Head of caudate nucleus (tissue), 42 donors: ENCODE measurements around the gene MILR1.
"Not testable (repeated sequence)": the region's sequence is repeated elsewhere in the genome, so short reads cannot be mapped to it uniquely, and the experiment has no call there.

ENCODE experiments used
- DNase-seq, 42 donors: peaks; one replicate each; pipeline versions ENCODE4 v3.0.0 to v3.0.0-alpha.2; 2020 to 2021; ENCODE audit warnings: mixed read lengths in 7 of 42
- intact Hi-C: fragments of 100-400 bp; cut with DNase I; formaldehyde crosslinking; loops from one replicate; pipeline ENCODE4 v1.15.0; 2022

MILR1 gene

GRCh38 chr17:64424324-64424849, 24.5 kb upstream of the MILR1 start:
- no peak for DNase-seq
- intact Hi-C loops, result no loop called here

GRCh38 chr17:64425191-64425590, 23.7 kb upstream of the MILR1 start:
- intact Hi-C loops, result no loop called here
- no peak for DNase-seq

GRCh38 chr17:64426596-64426995, 22.3 kb upstream of the MILR1 start:
- intact Hi-C loops, result no loop called here
- DNase-seq, result no peak

GRCh38 chr17:64428406-64428805, 20.5 kb upstream of the MILR1 start:
- intact Hi-C loops, result no loop called here

DNA sequence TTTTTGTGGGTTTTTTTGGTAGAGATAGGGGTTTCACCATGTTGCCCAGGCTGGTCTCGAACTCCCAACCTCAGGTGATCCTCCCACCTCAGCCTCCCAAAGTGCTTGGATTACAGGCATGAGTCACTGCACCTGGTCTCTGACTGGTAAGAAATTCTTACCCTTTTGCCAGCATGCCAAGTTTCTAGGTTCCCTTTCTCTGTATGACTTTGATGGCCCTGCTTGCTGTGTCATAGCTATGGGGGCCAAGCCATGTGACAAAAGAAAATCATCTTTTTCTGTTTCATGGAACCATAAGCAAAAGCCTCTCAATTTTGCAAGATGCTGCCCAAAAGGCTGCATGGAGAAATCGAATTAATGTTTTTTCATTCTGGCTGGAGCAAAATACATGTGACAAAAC, 18.9 kb upstream of the MILR1 start:
- DNase-seq, intact Hi-C loops: not testable (repeated sequence)

More at GRCh38 chr17:64428406-64428805, 20.5 kb upstream of the MILR1 start:
- DNase-seq, result no peak

GRCh38 chr17:64431534-64431933, 17.4 kb upstream of the MILR1 start:
- intact Hi-C loops, result no loop called here
- no peak for DNase-seq

GRCh38 chr17:64437944-64438525, 10.9 kb upstream of the MILR1 start:
- DNase-seq, result no peak
- intact Hi-C loops, result no loop called here

DNA sequence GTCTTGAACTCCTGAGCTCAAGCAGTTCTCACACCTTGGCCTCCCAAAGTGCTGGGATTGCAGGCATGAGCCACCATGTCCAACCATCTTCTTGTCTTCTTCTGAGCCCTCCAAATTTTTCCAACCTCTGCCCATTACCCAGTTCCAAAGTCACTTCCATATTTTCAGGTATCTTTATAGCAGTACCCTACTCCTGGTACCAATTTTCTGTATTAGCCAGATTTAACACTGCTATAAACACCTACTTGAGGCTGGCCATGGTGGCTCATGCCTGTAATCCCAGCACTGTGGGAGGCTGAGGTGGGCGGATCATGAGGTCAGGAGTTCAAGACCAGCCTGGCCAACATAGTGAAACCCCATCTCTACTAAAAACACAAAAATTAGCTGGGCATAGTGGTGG, 9.4 kb upstream of the MILR1 start:
- intact Hi-C loops, DNase-seq: not testable (repeated sequence)

DNA sequence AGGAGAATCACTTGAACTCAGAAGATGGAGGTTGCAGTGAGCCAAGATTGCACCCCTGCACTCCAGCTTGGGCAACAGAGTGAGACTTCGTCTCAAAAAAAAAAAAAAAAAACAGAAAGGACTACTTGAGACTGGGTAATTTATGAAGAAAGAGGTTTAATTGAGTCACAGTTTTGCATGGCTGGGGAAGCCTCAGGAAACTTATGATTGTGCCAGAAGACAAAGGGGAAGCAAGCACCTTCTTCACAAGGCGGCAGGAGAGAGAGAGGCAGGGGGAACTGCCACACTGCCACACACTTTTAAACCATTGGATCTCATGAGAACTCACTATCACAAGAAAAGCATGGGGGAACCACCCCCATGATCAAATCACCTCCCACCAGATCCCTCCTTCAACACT, 9.0 kb upstream of the MILR1 start:
- no peak for DNase-seq
- intact Hi-C loops, result no loop called here

DNA sequence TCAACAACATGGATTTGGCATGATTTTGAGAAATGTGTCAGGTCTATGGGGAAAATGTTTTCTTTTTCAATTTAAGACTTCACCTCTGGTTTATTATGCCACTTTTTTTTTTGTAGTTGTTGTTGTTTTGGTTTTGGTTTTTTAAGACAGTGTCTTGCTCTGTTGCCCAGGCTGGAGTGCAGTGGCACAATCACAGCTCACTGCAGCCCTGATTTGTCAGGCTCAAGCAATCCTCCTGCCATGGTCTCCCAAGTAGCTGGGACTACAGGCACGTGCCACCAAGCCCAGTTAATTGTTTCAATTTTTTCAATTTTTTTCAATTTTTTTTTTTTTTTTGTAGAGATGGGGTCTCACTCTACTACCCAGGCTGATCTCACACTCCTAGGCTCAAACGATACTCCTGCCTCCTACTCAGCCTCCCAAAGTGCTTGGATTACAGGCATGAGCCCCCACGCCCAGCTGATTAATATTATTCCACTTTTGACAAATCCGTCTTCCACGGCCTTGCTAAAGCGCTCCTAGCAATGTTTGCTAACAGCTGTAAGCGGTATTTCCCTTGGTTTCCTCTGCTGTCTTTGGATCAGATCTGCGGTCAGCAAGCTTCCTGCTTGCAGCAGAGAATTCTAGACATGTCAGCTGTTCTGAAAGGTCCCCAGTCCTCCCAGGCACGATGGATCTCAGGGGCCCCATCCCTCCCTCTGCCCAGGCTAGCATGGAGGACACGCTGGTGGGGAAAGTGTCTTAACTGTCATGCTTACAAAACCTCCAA, 7.0 kb upstream of the MILR1 start:
- DNase-seq, result peak in 29 of 42 donors; percentile 7 to 51 (median 31)
- intact Hi-C loops, result no loop called here

DNA sequence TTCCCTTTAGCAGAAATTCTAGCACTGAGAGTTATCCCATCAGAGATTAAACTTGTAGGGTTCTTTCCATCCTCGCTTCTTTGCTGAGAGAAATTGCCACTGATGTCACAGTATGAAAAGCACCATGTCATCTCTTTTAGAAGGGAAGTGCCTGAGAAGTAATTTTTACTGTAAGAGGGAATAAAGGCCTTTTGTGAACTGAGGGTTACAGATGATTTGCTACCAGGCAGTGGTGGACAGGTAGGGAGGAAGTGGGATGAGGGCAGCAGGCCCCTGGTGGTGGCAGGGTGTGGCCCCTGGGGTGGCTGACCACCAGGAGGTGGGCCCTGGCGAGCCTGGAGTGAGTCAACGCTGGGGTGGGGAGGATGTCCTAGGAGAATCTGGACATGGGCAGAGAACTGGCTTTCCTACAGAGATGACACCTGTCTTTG, 6.4 kb upstream of the MILR1 start:
- DNase-seq, result peak in 1 of 42 donors; percentile 18
- intact Hi-C loops, result no loop called here

- DNase-seq, result no peak
- intact Hi-C loops, result no loop called here
Measured at GRCh38 chr17:64443086-64443760, 5.7 kb upstream of the MILR1 start.

GRCh38 chr17:64447526-64447925, 1.4 kb upstream of the MILR1 start:
- intact Hi-C loops, result no loop called here
- no peak for DNase-seq

DNA sequence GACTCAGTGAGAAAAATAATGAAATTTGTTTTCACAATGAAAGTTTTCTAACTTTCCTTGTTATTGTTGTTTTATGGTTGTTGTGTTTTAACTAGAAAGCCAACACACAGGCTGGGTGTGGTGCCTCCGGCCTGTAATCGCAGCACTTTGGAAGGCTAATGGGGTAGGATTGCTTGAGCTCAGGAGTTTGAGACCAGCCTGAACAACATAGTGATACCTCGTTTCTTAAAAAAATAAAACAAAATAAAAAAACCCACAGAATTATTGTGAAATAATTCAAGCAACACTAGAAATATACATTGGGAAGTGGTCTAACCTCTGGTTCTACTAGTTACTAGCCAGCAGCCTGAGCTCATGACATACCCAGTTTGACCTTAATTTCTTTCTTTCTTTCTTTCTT, 630 bp downstream of the MILR1 start:
- intact Hi-C loops, result no loop called here

GRCh38 chr17:64455993-64456885, 7.3 kb downstream of the MILR1 start:
- no peak for DNase-seq
- intact Hi-C loops, result no loop called here

More for the DNA sequence above, 630 bp downstream of the MILR1 start:
- DNase-seq, result no peak

- no peak for DNase-seq
- intact Hi-C loops, result no loop called here
Measured at GRCh38 chr17:64457156-64457555, 8.2 kb downstream of the MILR1 start.

DNA sequence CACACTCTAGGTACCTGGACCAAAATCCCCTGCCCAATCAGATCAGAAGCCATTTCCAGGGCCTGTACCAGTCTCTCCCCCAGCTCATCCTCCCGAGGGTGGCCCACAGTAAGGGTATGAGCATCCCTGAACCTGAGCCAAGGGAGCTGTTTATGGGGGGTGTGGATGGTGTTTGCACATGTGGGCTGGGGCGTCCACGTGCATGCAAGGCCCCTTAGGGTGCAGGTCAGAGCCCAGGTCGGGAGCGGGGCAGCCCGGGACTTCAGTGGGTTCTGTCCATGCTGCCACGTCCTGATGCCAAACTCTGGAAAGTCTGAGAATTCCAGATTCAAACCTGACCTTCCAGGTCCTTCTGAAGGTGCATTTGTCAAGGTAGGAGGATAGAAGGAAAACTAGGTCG, 9.8 kb downstream of the MILR1 start:
- DNase-seq, result no peak
- intact Hi-C loops, result no loop called here

DNA sequence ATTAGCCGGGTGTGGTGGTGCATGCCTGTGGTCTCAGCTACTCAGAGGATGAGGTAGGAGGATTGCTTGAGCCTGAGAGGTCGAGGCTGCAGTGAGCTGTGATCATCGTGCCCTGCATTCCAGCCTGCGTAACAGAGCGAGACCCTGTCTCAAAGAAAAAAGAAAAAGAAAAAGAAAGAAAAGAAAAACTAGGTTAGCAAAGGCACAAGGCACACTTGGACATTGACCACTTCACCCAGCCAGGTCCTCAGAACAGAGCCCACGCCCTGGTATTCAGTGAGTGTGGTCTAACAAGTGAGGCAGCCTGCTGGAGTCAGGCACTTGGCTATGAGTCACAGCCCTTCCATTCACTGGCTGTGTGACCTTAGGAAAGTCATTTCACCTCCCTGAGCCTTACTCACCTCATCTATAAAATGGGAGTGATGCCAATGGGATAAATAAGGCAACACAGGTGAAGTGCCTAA, 10.4 kb downstream of the MILR1 start:
- DNase-seq, result no peak
- intact Hi-C loops, result no loop called here

- DNase-seq, intact Hi-C loops: not testable (repeated sequence)
Measured at GRCh38 chr17:64459818-64460217, 10.9 kb downstream of the MILR1 start.
